Fibroblast of skin of scalp (primary cell): ENCODE data around the gene NBEA.

Experiments used
- DNase-seq: peaks from one replicate; pipeline ENCODE4 v3.0.0-alpha.2; 2013

NBEA gene

DNA sequence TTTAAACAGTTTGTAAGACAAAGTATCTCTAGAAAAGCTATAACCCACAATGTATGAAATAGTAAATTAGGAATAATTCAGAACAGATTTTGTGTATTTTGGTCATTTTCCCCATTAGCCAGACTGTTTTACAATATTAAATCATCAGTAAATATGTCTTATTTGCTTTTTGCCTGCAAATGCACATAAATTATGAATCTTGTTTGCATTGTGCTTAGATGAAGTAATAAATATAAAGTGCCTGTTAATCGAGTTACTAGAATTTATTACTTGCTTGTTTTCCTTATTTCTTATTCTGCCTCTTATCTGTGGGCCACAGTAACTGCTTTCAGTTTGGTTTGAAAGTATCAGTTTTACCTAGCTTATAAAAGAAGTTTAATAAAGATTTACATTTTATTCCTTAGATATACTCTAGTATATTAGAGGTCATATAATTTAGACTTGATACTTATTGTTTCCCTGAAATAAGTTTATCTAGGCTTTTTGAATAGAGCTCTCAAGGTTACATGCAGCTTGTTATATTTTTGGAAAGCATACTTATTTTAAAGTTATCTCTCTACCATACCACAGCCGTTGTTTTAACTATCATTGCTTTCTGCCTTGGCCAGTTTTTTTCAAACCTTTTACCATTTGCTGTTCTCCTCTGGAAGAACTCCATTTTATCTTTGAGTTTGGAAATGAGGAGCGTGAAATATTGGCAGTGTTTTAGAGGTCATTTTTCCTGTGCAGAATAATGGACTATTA is 238.0 kb downstream of the NBEA start:
- no peak for DNase-seq

DNA sequence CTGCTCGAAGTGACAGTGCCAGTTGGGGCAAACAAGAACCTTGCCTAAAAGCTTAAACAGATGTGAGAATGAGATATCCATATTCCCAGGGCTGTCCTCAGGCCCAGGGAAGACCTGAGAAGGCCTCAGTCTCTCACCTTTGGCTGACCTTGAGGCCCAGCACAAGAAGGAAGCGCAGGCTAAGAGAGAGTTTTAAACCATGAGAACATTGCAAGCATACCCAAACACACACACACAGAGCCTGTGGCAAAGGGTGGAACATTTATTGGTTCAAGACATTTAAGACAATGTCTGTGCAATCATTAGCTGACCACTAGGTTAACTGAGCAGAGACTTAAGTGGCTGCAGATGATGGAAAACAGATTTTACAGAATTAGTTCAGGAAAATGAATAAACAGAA is 248.2 kb downstream of the NBEA start:
- DNase-seq: no peak

DNA sequence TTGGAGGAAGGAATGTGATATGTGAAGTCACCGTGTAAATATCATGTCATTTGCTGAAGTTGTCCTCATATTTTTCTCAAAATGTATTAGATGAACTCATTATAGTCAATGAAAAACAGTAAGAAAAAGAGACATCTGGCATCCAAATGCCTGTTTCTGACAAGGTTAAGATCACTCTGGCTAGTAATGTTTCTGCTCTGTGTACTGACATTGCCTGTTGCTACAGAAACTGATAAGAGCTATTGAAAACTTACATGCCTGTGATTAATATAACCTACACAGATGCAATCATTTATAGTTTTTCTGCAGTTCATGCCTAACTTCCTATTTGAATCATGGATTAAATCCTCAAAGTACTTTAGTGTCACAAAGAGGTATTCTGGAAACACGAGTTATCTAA is 249.8 kb downstream of the NBEA start:
- DNase-seq: no peak

DNA sequence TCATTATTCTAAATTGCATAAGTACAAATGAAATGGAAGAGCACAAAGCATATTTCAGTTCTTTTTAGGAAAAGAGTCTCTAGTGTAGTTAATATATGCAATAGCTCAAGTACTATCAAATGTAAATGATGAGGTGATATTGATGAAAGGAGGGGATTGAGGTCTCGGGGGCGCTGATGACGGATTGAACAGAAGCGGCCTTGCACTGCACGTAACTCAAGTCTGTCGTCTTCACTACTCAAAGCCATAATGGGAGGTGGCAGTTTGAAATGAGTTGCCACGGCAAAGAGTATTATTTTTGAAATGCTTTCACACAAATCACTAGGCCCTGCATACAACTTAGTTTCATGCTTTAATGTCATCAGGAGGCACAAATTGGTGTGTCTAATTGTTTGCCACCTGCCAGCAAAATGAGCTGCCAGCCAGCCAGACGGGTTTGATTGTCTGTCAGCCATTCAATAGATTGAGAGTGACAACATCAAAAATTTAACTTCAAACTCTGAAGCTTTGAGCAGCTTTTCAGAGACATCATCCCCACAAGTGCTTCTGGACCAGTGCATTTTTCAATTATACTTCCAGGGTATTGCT is 256.6 kb downstream of the NBEA start:
- no peak for DNase-seq

DNA sequence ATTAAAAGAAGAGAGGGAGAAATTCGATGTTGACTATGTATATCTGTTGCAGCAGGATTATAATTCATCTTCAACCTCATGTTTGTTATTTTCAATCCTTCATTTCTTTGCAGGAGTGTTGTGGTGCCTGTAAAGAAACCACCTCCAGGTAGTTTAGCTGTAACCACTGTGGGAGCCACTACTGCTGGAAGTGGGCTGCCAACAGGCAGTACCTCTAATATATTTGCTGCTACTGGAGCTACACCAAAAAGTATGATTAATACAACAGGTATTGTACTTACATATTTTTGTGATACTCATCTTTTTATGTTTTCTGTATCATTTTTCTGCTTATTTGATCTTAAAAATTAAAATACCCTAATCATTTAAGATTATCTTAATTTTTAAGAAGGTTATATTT is 266.5 kb downstream of the NBEA start:
- peak; percentile 1 for DNase-seq

DNA sequence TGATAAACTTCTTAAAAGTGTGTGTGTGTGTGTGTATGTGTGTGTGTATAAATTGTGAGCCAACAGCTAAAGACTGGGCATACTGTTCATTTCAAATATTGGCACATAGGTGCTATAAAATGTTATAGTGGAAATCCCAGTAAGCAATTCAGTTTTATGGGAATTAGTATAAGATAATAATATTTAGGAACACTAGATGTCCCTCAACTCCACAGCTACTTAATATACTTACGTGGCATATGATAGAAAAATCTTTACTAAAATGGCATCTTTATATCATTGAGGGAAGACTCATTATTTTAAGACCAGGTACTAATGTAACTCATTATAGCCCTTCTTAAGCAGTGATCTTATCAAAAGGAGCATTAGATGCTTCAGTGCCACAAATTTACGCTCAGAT is 268.2 kb downstream of the NBEA start:
- peak; percentile 20 for DNase-seq

DNA sequence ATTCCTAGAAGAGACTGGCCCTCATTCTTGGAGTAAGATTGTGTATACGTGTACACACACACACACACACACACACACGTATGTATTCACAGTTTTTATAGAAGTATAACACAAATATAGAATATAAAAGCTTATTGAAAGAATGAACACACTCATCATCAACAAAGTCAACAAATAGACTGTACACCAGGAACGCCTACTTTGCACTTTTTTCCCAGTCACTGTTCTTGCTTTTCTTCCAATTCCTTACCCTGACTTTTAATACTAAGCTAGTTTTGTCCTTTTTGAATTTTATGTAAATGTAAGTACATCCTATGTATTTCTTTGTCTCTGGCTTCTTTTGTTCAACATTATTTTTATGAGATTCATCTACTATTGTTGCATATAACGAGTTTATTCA is 269.9 kb downstream of the NBEA start:
- DNase-seq: no peak

DNA sequence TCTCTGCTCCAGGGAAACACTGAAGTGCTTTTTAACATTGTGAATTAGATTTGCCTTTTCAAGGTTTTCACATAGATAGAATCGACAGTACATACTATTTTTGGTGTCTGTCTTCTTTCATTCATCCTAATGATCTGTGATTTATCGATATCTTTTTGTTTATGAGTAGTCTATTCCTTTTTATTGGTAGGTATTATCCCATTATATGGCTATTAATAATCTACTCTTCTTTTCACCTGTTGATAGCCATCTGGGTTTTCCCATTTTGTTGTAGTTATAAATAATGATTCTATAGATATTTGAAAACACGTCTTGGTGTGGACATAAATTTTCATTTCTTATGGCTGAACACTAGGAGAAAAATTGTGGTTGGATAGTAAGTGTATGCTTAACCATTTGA is 271.8 kb downstream of the NBEA start:
- DNase-seq: no peak

DNA sequence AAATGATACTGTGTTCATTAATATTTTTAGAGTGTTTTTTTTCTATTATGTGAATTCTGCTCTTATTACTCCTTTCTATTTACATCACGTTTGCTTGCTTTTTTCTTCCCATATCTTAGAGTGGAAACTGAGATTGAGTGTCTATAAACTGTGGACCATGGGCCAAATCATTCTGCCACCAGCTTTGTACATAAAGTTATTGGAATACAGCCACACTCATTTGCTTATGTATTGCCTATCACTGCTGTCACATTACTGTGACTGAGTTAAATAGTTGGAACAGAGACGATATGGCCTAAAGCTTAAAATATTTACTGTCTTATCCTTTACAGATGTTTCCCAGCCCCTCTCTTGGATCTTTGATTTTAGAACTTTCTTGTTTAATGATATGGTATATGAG is 274.1 kb downstream of the NBEA start:
- DNase-seq: no peak

DNA sequence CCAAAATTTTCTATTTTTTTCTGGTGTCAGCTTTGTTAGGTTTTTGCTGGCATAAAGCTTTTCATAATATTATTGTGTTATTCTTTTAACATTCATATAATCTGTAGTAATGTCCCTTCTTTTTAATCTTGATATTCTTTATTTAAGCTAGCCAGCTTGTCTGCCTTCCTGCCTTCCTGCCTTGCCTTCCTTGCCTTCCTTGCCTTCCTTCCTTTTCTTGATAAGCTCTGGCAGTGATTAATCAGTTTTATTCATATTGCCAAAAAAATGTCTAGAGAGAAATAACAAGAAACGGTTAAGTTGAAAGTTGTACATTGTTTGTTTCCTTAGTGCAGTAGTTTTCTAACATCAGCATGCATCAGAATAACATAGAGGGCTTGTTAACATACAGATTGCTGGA is 277.0 kb downstream of the NBEA start:
- DNase-seq: no peak

DNA sequence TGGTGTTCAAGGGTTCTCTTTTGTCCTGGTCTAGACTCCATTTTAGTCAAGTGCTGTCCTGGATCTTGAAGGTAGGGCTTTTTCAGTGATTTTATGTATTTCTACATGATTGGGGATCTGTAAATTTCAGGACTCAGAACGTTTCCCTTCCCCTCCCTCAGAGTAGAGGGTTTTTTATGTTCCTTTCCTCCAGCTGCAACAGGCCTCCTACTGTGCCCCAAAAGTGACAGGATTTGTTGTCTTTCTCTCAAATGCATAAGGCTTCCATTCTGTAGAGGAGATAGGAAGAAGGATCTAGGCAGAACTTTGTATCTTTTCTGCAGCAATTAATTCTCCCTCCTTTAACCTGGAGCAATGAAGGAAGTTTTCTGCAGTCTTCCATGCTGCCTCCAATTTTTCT is 283.1 kb downstream of the NBEA start:
- DNase-seq: no peak

DNA sequence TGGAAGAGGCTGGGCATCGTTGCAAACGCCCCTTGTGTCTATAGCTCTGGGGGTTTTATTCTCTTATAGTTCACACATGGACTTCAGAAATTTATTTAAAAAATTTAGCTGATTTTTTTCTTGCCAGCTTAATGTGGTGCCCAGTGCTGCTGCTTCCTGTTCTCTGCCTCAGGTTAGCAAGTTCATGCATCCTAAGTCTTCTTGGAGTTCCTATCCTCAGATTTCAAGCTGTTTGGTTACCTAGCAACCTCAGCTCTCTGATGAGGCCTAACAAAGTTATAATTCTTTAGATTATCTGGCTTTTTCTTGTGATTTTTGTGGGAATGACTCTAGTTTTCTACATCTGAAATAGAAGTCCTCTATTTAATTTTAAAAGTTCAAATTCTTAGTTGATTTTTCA is 283.5 kb downstream of the NBEA start:
- no peak for DNase-seq

DNA sequence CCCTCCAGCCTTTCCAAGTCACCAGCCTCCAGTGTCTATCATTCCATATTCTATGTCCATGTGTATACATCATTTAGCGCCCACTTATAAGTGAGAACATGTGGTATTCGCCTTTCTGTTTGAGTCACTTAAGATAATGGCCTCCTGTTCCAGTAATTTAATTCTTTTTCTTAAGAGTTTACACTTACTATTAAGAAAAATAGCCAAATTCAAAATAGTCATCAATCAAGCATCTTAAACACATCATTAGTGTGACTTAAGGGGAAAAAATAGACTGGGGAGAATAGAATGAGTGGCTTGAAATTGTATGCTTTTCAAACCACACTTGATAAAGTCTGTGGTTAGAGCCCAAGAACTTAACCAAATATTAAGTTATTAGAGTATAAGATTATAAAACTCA is 286.5 kb downstream of the NBEA start:
- no peak for DNase-seq

DNA sequence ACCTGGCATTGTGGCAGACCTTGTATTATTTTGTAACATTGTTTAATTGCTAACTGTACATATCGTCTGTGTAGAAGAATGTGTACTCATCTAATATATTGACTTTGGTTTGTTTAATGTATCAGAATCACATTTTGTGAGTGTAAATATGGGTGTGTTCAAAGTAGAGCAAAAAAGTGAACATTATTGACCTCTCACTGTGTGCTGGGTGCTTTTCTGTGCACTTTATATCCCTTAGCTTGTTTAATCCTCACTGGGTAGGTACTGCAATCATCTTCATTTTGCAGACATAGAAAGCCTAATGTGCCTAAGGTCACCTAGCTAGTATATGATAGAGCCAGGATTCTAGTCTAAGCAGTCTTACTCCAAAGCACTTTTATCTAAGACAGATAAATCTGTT is 289.4 kb downstream of the NBEA start:
- no peak for DNase-seq

DNA sequence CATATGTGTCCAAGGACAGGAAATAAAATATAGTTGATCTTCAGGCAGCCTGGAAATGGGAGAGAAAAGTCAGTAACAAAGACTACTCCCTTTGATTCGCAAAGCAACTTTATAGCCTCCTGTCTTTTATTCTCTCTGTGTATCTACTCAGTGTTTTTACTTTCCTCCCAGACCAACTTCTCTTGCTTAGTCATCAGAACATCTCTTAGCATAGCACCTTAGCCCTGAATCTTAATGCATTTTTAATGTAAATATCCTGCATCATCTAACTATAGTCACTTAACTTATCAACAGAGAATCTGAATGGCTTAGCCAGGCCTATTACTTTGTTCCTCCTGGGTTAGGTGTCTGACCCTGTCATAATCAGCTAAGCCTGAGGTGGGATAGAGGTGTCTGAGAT is 296.2 kb downstream of the NBEA start:
- no peak for DNase-seq

DNA sequence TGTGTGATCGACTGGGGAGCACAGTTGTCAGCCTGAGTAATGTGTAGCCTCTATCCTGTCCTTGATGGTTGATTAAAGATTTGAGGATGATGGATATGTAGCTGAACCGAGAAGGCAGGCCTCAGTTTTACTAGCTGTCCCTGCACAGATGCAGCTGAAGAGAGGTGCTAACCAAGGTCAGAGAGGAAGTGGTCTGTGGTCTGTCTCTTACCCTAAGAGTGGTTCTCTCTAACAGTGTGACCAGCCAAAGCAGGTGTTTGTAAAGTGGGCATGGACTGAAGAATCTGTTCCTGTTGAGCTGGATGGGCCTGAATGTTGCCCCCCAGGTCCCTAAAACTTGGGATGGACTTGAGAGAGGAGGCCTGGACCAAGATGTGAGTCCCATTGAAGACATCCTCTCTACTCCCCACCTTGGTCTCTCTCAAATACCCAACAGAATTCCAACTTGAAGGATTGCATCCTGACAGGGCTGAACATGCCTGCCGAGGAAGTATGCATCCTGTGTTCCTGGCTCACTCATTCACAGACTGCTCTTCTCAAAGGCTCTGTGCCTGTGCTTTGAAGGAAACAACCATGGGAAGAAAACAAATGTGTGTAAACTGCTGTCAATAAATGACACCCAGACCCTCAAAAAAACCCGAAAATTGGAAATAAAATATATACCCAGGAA is 310.6 kb downstream of the NBEA start:
- no peak for DNase-seq

DNA sequence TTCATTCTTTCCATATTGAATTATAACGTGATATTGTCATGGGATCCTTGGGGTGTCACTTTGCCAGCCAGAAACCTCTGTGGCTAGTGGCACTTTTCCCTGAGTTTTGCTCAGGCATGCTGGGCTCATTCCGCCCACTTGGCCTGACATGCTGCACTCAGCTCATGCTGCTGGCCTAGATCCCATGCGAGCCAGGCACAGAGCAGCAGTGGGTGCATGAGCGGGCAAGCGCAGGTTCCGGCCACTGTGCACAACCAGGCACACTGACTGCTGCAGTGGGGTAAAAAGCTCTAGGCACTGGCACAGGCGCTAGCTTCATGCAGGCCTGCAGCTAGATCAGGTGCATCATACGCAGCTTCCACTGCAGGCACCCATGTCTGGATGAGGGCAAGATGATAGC is 313.2 kb downstream of the NBEA start:
- DNase-seq: no peak

DNA sequence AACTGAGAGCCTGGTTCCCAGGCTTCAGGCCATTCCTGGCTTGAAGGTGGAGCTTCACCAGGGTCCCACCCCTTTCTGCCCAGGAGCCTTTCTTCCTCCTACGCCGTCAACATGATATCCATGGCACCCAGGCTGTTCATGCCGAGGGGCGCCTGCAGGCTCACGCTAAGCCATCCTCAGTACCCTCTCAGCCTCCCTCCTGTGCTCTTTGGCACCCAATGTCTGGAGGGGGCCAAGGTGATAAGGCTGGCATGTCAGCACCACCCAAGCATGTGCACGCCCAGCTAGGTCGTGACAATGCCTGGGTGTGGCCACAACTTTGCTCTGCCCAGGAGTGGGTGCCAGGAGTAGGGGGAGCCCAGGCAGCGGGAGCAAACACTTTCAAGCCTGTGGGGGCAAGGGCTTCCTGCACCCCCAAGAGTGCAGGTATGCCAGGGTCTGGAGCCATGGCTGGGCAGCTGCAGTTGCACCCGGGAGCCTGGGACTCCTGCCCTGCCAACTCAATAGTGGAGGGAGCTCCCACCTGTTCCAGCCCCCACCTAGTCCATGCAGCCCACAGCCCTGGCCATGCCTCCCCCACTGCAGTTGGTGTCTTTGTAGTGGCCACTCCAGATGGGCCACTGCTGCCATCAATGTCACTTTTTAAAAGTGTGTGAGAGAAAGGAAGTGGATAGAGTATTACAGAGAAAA is 314.5 kb downstream of the NBEA start:
- DNase-seq: no peak

DNA sequence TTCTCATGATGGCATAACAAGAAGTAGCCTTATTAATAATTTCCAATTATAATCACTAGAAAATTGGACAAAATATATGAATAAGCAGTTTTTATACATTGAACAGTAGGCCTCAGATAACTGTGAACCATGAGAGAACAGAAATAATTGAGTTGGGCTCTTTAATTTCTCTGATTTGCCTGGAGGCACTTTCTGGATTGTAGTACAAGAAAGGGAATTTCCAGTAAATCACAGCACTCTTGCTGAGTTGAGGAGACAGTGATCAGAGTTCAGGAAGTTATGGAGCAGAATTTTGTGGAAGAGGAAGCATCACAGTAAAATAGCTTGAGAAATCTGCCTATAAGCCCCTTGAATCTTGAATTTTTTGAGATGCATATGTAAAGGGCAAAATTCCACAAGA is 318.2 kb downstream of the NBEA start:
- no peak for DNase-seq

DNA sequence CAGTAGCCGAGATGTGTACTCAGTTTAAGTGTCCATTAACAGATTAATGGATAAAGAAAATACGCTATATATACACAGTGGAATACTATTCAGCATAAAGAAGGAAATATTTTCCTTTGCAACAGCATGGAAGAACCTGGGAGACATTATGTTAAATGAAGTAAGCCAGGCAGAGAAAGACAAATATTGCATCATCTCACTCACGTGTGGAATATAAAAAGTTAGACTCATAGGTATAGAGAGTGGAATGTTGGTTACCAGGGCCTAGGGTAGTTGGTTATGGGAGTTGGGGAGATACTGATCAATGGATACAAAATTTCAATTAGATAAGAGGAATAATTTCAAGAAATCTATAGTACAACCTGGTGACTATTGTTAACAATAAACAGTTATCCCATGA is 324.3 kb downstream of the NBEA start:
- no peak for DNase-seq

DNA sequence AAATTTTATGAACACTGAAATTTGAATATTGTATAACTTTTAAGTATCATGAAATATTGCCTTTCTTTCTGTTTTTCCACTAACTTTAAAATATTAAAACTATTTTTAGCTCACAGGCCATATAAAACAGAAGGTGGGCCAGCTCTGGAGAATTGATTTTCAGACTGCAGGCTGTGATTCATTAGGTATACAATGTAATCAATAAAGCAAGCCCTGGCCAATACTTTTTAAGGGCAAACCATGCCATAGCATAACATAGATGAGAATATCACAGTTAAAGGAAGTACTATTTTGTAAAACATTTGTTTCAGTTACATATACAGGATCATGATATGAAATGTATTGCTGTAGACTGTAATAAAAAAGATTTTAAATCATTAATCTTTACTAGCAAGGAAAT is 336.8 kb downstream of the NBEA start:
- DNase-seq: no peak

DNA sequence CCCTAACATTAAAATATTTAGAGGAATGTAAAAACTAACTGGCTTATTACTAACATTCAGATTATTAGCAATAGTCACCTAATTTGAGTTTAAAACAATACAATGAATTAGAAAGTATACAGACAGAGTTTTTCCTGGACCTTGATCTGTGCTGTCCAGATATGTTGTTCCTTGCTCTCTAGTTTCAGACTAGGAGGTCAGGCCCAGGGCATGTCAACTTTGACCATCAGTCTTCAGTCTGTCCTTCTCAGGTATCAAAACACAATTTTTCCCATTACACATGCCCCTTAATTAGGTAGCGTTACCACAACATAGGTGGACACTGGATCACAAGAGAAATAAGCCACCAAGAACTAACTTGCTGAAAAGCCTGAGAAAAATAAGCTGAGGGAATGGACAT is 337.4 kb downstream of the NBEA start:
- DNase-seq: no peak

DNA sequence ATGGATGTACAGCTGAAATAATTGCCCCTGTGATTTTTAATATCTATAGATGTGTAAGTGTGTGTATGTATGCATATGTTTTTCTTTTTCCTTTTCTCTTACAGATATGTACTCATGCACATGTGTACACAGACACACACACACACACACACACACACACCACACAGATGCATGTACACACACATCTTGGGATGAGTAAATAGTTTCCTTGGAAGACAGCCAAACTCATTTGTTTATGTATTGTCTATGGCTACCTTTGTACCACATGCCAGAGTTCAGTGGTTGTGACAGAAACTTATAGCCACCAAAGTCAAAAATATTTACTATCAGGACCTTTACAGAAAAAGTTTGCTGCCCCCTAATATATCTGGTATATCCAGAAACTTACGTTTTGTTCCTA is 341.8 kb downstream of the NBEA start:
- DNase-seq: peak; percentile 2

DNA sequence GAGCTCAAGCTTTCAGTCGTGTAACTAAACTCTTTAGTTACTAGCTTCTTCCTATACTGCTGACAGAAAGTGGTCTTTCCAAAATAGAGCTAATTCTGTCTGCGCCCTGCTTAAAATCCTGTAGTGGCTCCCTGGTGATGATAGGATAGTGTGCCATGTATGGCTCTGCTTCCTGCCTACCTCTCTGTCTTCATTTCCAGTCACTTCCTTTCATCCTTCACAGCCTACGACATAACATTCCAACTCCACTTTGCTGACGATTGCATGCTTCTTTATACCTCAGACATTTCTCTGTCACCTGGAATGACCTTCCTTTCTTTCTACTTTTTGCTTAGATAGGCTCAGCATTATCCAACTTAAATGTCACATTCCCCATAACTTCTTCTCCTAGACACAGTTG is 343.6 kb downstream of the NBEA start:
- no peak for DNase-seq
